GM21447 (cell line): ENCODE results near the gene CCDC167.

Source experiments
- ATAC-seq: cut with Tn5 transposase; IDR thresholded peaks from one replicate; pipeline ENCODE4 v1.9.1; 2021; ENCODE audit not compliant: unreplicated experiment

Gene CCDC167

DNA sequence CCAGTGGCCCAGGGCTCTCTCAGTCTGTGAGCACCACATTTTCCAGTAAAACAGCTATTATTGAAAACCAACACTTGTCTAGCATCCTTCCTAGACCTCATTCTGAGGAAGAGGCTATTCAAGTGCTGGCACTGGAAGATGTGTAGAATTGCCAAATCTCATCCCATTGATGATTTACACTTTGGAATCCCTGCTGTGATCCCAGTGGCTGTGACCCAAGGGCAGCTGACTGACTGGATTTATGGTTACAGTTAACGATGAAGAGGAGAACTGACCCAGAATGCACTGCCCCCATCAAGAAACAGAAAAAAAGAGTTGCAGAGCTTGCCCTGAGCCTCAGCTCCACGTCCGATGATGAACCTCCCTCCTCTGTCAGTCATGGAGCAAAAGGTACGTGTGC is 64.3 kb downstream of the CCDC167 start:
- ATAC-seq, result no peak

DNA sequence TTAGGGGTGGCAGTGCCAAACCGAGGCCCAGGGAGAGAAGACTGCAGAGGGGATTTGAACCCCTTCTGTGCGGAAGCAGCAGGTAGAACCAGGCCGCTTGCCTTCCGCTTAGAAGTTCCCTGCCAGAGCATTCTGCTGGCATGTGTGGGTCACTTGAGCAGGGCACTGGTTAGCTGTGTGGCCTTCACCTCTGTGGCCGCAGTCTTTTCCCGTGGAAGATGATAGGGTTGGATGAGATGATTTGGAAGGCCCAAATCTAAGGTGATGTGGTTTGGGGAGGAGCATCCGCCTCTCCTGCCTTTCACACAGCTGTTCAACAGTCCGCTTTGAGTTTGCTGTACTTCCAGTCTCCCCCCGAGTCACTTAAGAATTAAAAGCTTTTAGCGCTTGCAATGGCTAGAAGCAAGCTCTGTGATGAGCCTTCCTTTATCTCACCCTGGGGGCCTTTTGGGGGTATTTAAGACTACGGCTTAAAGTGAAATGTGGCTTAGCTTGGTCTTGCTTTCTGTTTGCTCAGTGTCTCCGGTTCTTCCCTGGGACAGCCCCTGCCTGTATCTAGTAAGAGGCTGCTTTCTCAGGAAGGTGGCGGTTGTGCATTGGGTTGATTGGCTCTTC is 65.9 kb downstream of the CCDC167 start:
- ATAC-seq, result peak; percentile 47
